Heart right ventricle (tissue), 16 donors: ENCODE measurements around the gene ZMYM5. TPM values are rescaled to one million over a fixed set of nuclear protein-coding genes. Genes with fewer than 3 reads are reported as not detected.
"Not testable (repeated sequence)": the region's sequence is repeated elsewhere in the genome, so short reads cannot be mapped to it uniquely, and the experiment has no call there.

Source experiments
- ATAC-seq, 8 donors: fragments of 200-7000 bp; cut with Tn5 transposase; one replicate each; pipeline ENCODE4 v1.9.1; 2020; ENCODE audit warnings: mild to moderate bottlenecking in 8 of 8, moderate library complexity in 8 of 8, moderate number of reproducible peaks in 1 of 8
- DNase-seq, 2 donors: peaks; one replicate each; pipeline ENCODE4 v3.0.0-alpha.2; 2020
- H3K27ac ChIP-seq, 10 donors: fragments of 200-600 bp; sonication (generic) in 2 of 10; one replicate each; pipeline versions ENCODE4 v1.5.0 to v1.8.0; 2020 to 2022; ENCODE audit warnings: mild to moderate bottlenecking in 3 of 10
- H3K27me3 ChIP-seq, 7 donors: fragments of 200-600 bp; one replicate each; pipeline ENCODE4 v1.8.0; 2021 to 2022; ENCODE audit warnings: mild to moderate bottlenecking in 2 of 7
- H3K36me3 ChIP-seq, 9 donors: fragments of 200-600 bp; sonication (generic) in 1 of 9; one replicate each; pipeline versions ENCODE4 v1.5.0 to v1.8.0; 2020 to 2022; ENCODE audit warnings: mild to moderate bottlenecking in 2 of 9
- H3K4me1 ChIP-seq, 9 donors: fragments of 200-600 bp; sonication (generic) in 1 of 9; one replicate each; pipeline versions ENCODE4 v1.5.0 to v1.8.0; 2020 to 2022; ENCODE audit warnings: mild to moderate bottlenecking in 4 of 9
- H3K4me3 ChIP-seq, 10 donors: fragments of 200-600 bp; sonication (generic) in 2 of 10; one replicate each; pipeline versions ENCODE4 v1.5.0 to v1.8.0; 2020 to 2022; ENCODE audit warnings: mild to moderate bottlenecking in 7 of 10, moderate library complexity in 2 of 10
- H3K9me3 ChIP-seq, 11 donors: fragments of 200-600 bp in 10 of 11; sonication (generic) in 2 of 11; one replicate each; pipeline versions ENCODE4 v1.5.0 to v1.8.0; 2013 to 2022; ENCODE audit warnings: mild to moderate bottlenecking in 2 of 11, control low read depth in 1 of 11, moderate library complexity in 1 of 11
- CTCF ChIP-seq, 9 donors: fragments of 200-600 bp; sonication (generic) in 2 of 9; IDR thresholded peaks; one replicate each; pipeline versions ENCODE4 v1.5.0 to v1.8.0; 2021 to 2022; ENCODE audit warnings: antibody characterized with exemption in 9 of 9, mild to moderate bottlenecking in 5 of 9, moderate library complexity in 1 of 9
- WGBS, 2 donors: extraction: QIAGEN DNeasy Blood & Tissue Kit; methylation state at CpG; one replicate each; pipeline ENCODE4 v1.1.7; 2013; ENCODE audit warnings: inconsistent platforms in 1 of 2; 5-methylcytosine and 5-hydroxymethylcytosine counted together
- intact Hi-C, 10 donors: fragments of 100-400 bp; cut with DNase I; formaldehyde crosslinking; loops; one replicate each; pipeline versions ENCODE4 v1.11.1 to v1.14.2; 2022
- polyA plus RNA-seq, 2 donors: library from polyadenylated mRNA; stranded (reverse); fragments of 200-250 nt; gene quantifications; one replicate each; pipeline ENCODE4 v1.2.3, GENCODE V29; 2013
- total RNA-seq, 10 donors: library from RNA; stranded (reverse); fragmentation: NEBNext Ultra II Directional in 3 of 10; extraction: Animal tissue kit (Norgen Biotek cat#: 25700) in 3 of 10; gene quantifications; one replicate each; pipeline versions ENCODE4 v1.2.1 to v1.2.4, GENCODE V29; 2021 to 2023
- donor health status: Arrhythmogenic right ventricular cardiomyopathy.
- donor health status: ischemic (EF 13 %, LVEDD 7.1; RV severe dilation, severe dysfunction).
- donor health status: healthy with polysubstance abuse.
- donor health status: DM: no; HTN: yes; CAD: no.
- donor health status: DM: no; HTN: no; CAD: no.
- donor health status: ischemic (EF 25% LVEDD 6.9; RV normal size, moderate dysfunction).
- donor health status: ischemic (EF 25% LVEDD 5.7; RV mildly dilated, moderate dysfunction).
- donor health status: healthy.
- donor health status: DM: yes; HTN: yes; CAD: no.
- donor health status: Ischemic cardiomyopathy.
- donor health status: ischemic (EF 35%, LVEDD 5.7; RV mildly dilated, moderate dysfunction).
- donor health status: nonischemic (EF 11% LVEDD 7.7; RV severe dilation, severe dysfunction).
- donor health status: DM: yes; HTN: yes; CAD: no.
- donor health status: PGD.
- donor health status: ischemic (EF 29% LVEDD 5.4; RV normal size, mild dysfunction).
- donor health status: nonischemic (EF 23%, LVEDD 6.1; RV moderate dilation, normal function).

The ZMYM5 gene
- total and polyA plus RNA-seq, 12 donors, result 4.2 to 9.3 (median 7.7) TPM

GRCh38 chr13:19794631-19795030, 68.8 kb downstream of the ZMYM5 start:
- Histone ChIP-seq H3K4me3 (no peak overlapping the region), H3K36me3 (no peaks in the 10 kb centered on the region), H3K4me1 (peaks cover 0 to 15% (median 0%) of the 10 kb centered on the region in 9 donors), H3K27me3 (no peaks in the 10 kb centered on the region), H3K9me3 (no peaks in the 10 kb centered on the region), H3K27ac (peak overlapping the region in 1 of 10 donors; percentile 68)
- DNase-seq, result no peak
- TF ChIP-seq CTCF (IDR thresholded peaks at IDR 0.05), result no peak
- 91 to 93% methylated on average over 4 of the region's 4 CpGs for WGBS, 2 donors
- ATAC-seq, result no peak
- intact Hi-C loops, result loop anchor here in 1 of 10 donors (10.0 kb wide), 1 partner anchor 150 kb away; no protein-coding TSS in a partner anchor

GRCh38 chr13:19791953-19792537, 71.4 kb downstream of the ZMYM5 start:
- 90 to 91% methylated on average over 7 of the region's 7 CpGs for WGBS, 2 donors
- DNase-seq, result no peak

GRCh38 chr13:19782727-19783682, 80.4 kb downstream of the ZMYM5 start, which contains the start of gene PSPC1:
Gene PSPC1, minus strand, starts transcription at chr13:19782945. Its CDS starts 188 bp downstream, at chr13:19782757.
- peak in 2 of 9 donors; percentile 13 to 30 for TF ChIP-seq CTCF (IDR thresholded peaks at IDR 0.05)
- H3K27ac ChIP-seq, result peak within 1 kb of the TSS; percentile 77 to 98 (median 96)
- ATAC-seq (peak; percentile 94 to 98 (median 97)), DNase-seq (peak; percentile 94 to 97)
- 21 to 22% methylated on average over 50 of the region's 50 CpGs for WGBS, 2 donors
- H3K36me3 ChIP-seq, H3K27me3 ChIP-seq, H3K9me3 ChIP-seq: not testable (repeated sequence)
- H3K4me3 ChIP-seq, result peak within 1 kb of the TSS; percentile 89 to 100 (median 95)
- intact Hi-C loops, result loop anchor here in 8 of 10 donors (2.0 to 10.0 kb wide), 6 partner anchors 79 to 179 kb away; partner anchors contain the start of genes ZMYM5 (in 8 of the 8) and MPHOSPH8 (in 4 of the 8)
- peaks cover 0 to 14% (median 10%) of the 10 kb centered on the region in 9 donors for H3K4me1 ChIP-seq

More at GRCh38 chr13:19791953-19792537, 71.4 kb downstream of the ZMYM5 start:
- H3K27ac ChIP-seq, result no peak overlapping the region
- TF ChIP-seq CTCF (IDR thresholded peaks at IDR 0.05), result no peak
- intact Hi-C loops, result loop anchor here in 1 of 10 donors (10.0 kb wide), 1 partner anchor 153 kb away; no protein-coding TSS in a partner anchor
- no peak for ATAC-seq
- H3K36me3 ChIP-seq, result no peaks in the 10 kb centered on the region
- no peak overlapping the region for H3K4me3 ChIP-seq
- H3K4me1 ChIP-seq, result peaks cover 0 to 15% (median 0%) of the 10 kb centered on the region in 9 donors
- H3K9me3 ChIP-seq, result no peaks in the 10 kb centered on the region
- H3K27me3 ChIP-seq, result no peaks in the 10 kb centered on the region
